ENCODE results near the gene POLR2M. TPM values are rescaled to one million over a fixed set of nuclear protein-coding genes. Genes with fewer than 3 reads are reported as not detected.

Gene POLR2M
- total RNA-seq, 2 donors from 2014 or later: 60.8 to 86.1 TPM

DNA sequence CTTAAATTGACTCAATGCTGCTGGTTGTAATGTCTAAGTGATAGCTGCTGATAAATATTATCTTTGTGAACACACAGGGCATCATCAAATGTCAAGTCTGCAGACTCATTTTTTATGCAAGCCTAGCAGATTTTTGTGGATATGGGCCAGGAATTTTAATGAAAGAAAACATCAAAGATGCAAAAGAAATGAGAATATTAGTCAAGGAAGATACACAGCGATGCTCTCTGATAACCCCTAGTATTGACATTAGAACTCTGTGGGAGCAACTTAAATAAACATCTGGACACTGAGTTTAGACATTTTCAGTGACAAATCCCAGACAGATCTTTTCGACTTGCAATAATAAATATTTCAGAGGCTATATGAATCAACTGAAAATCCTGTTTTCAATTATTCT, 28.3 kb downstream of the POLR2M start:
- no peak overlapping the region for H3K27ac Mint-ChIP-seq
- no peak for DNase-seq
- no peaks in the 10 kb centered on the region for H3K27me3 Mint-ChIP-seq
- H3K4me3 Mint-ChIP-seq: no peak overlapping the region
- H3K4me1 Mint-ChIP-seq: peaks cover 6% of the 10 kb centered on the region
- H3K36me3 Mint-ChIP-seq (ENCODE audit: low read depth): peaks cover 4% of the 10 kb centered on the region
- ATAC-seq: no peak
- H3K9me3 ChIP-seq (ENCODE audit: control insufficient read depth, low read length, poor library complexity, severe bottlenecking): no peaks in the 10 kb centered on the region

DNA sequence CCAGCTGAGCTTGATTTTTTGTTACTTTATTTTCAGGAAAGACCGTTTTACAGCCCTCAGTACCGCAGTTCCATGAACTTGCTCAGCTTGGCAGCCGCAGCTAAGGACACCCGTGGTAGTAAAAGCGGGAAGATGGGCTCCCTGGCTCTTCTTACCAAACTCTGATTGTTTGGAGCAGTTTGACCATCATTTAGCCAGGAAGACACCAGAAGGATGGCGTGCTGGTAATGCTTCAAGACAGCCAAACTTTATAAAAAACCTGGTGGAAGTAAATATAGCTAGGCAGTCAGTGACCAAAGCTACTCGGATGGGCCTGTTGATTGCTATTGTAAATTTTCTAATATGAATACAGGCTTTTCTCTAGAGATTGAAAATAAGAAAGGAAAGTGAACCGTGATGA, 28.9 kb downstream of the POLR2M start:
- H3K27me3 Mint-ChIP-seq: no peaks in the 10 kb centered on the region
- DNase-seq (no peak), ATAC-seq (no peak)
- no peak overlapping the region for H3K4me3 Mint-ChIP-seq
- peaks cover 6% of the 10 kb centered on the region for H3K4me1 Mint-ChIP-seq
- H3K36me3 Mint-ChIP-seq (ENCODE audit: low read depth): peaks cover 4% of the 10 kb centered on the region
- H3K27ac Mint-ChIP-seq: no peak overlapping the region
- H3K9me3 ChIP-seq (ENCODE audit: control insufficient read depth, low read length, poor library complexity, severe bottlenecking): no peaks in the 10 kb centered on the region

DNA sequence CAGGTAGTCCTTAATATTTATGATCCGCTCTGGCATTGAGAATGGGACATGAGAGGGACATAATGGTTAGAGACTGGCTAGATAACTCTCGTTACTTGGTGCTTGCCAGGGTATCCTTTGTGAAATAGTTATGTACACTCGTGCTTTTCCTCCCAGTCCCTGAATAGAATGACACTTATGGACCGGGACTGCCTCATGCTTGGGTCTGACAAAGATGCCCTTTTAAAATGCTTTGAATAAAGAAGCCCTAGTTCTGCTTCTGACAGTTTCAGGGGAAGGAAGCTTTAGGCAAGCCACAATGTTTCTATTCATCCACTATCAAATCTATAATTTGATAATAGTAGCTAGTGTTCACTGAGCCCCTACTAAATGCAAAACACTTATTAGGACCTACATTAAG, 29.4 kb downstream of the POLR2M start:
- Mint-ChIP-seq H3K27ac (no peak overlapping the region), H3K27me3 (no peaks in the 10 kb centered on the region), H3K4me1 (peaks cover 6% of the 10 kb centered on the region), H3K4me3 (no peak overlapping the region), H3K36me3 (ENCODE audit: low read depth) (peaks cover 4% of the 10 kb centered on the region)
- ATAC-seq (no peak), DNase-seq (no peak)
- H3K9me3 ChIP-seq (ENCODE audit: control insufficient read depth, low read length, poor library complexity, severe bottlenecking): no peaks in the 10 kb centered on the region

DNA sequence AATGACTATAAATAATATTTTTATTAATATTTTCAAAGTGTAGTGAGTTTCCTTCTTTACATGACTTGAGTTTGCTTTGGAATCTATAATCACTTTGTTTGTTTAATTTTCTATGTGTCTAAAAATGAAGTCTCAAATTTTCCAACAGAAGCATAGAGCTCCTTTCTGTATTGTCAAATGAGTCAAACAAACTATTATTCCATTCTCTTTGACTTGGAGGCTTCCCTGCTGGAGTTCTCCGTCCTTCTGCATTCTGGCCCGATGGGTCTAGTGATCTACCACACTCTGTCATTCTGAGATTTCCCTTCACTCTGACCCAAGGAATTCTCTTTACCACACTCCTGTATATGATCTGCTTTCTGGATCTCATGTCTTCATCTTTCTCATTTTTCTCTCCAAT, 30.1 kb downstream of the POLR2M start:
- H3K4me1 Mint-ChIP-seq: peaks cover 6% of the 10 kb centered on the region
- H3K4me3 Mint-ChIP-seq: no peak overlapping the region

DNA sequence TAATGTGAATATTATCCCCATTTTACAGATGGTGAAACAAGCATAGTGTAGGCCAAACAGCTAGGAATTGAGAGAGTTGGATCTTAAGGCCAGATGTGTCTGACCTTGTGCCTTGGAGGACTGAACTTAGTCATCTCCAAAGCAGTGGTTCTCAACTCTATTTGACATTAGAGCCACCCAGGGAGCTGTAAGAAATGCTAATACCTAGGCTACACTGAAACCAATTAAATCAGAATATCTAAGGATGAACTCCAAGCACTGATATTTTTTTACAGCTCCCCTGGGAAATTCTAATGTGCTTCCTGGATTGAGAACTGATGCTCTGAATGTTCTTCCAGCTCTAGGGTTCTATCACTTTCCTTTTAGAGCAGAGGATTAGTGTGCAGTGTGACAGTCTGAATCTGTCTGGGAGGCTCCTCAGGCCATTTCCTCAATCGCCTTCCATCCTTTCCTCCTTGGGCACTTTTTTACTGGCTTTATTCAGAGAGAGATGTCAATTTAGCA, 32.3 kb downstream of the POLR2M start:
- no peak for DNase-seq
- peaks cover 2% of the 10 kb centered on the region for H3K4me1 Mint-ChIP-seq
- ATAC-seq: no peak
- peaks cover 4% of the 10 kb centered on the region for H3K36me3 Mint-ChIP-seq (ENCODE audit: low read depth)
- H3K27ac Mint-ChIP-seq: no peak overlapping the region
- no peaks in the 10 kb centered on the region for H3K9me3 ChIP-seq (ENCODE audit: control insufficient read depth, low read length, poor library complexity, severe bottlenecking)
- no peak overlapping the region for H3K4me3 Mint-ChIP-seq
- no peaks in the 10 kb centered on the region for H3K27me3 Mint-ChIP-seq

More for the DNA sequence above, 30.1 kb downstream of the POLR2M start:
- Mint-ChIP-seq H3K36me3 (ENCODE audit: low read depth) (peaks cover 4% of the 10 kb centered on the region), H3K27ac (no peak overlapping the region), H3K27me3 (no peaks in the 10 kb centered on the region)
- DNase-seq (no peak), ATAC-seq (no peak)
- H3K9me3 ChIP-seq (ENCODE audit: control insufficient read depth, low read length, poor library complexity, severe bottlenecking): no peaks in the 10 kb centered on the region

DNA sequence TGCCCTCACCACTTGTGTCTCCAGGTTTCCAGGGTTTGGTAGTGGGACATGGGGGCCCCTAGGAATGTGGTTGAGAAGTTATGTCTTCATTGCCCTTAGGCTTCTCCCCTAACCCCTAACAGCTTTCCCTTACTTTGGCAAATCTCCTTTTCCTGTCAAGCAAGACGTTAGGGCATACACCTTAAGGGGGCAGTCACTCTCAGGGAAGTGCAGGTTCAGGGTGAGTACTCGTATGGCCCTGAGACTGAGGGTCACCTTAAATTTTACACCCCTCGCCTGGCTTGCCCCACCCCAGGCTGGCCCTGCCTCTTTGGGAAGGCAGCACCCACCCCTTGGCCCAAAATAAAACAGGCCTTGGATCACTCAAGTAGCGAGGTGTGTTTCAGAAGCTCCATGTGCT, 33.5 kb downstream of the POLR2M start:
- ATAC-seq (no peak), DNase-seq (no peak)
- Mint-ChIP-seq H3K4me1 (peaks cover 2% of the 10 kb centered on the region), H3K4me3 (no peak overlapping the region), H3K27ac (no peak overlapping the region), H3K36me3 (ENCODE audit: low read depth) (peaks cover 4% of the 10 kb centered on the region), H3K27me3 (no peaks in the 10 kb centered on the region)
- no peaks in the 10 kb centered on the region for H3K9me3 ChIP-seq (ENCODE audit: control insufficient read depth, low read length, poor library complexity, severe bottlenecking)

DNA sequence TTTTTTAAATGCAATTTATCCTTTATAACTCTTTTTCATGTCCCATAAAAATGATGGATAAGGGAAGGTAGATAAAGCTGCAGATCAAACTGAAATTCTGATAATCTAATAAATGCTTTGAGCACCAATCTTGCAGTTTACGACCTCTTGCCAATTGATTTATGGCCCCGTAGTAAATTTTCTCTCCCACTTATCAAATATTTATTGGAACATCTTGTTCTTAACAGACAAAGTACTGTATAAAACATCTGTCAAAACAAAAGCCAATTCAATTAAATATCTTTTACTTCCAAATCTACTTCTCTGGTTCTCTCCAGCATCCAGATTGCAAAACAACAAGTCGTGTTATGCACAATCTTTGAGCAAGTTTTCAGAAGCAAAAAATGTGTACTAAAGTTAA, 34.6 kb downstream of the POLR2M start:
- Mint-ChIP-seq H3K27me3 (no peaks in the 10 kb centered on the region), H3K4me1 (peaks cover 2% of the 10 kb centered on the region), H3K27ac (no peak overlapping the region), H3K36me3 (ENCODE audit: low read depth) (peaks cover 4% of the 10 kb centered on the region), H3K4me3 (no peak overlapping the region)
- H3K9me3 ChIP-seq (ENCODE audit: control insufficient read depth, low read length, poor library complexity, severe bottlenecking): no peaks in the 10 kb centered on the region
- no peak for DNase-seq
- no peak for ATAC-seq

DNA sequence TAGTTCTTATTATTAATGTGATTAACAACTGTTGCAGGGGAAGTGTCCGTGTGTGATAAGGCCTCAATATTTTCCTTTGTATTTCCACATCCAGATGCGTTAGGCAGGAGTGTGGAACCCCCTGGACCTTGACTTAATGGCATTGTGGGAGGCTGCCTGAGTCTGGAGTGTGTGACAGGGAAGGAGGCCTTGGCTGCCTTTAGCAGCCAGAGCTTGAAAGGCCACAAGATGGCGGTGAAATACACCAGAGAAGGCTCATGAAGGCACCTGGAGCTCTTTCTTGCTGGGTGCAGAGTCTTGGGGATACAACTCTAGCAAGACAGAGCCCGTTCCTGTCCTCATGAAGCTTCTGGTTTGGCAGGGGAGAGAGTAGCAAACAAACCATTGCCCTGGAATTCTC, 36.9 kb downstream of the POLR2M start:
- no peaks in the 10 kb centered on the region for H3K9me3 ChIP-seq (ENCODE audit: control insufficient read depth, low read length, poor library complexity, severe bottlenecking)
- ATAC-seq (no peak), DNase-seq (no peak)
- Mint-ChIP-seq H3K27ac (no peak overlapping the region), H3K36me3 (ENCODE audit: low read depth) (no peaks in the 10 kb centered on the region), H3K27me3 (peaks cover 5% of the 10 kb centered on the region), H3K4me3 (no peak overlapping the region), H3K4me1 (no peaks in the 10 kb centered on the region)

DNA sequence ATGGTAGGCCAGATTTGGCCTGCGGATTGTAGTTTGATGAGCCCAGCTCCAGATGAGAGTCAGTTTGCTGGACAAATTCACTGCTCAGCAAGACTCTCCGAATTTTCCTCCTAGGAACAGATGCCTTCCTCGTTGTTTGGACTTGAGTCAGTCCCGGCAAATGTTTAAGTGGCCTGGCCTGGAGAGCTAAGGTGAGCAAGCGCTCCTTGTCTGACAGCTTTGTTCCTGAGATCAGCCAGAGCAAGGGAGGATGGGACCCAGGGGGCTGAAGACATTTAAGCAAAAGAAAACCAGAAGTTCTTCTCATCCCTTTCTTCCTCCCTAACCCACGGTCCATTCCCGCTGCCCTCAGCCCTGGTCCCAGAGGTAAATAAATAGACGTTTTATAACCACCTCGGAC, 40.3 kb downstream of the POLR2M start:
- Mint-ChIP-seq H3K27ac (no peak overlapping the region), H3K4me1 (no peaks in the 10 kb centered on the region), H3K27me3 (peaks cover 5% of the 10 kb centered on the region), H3K36me3 (ENCODE audit: low read depth) (no peaks in the 10 kb centered on the region), H3K4me3 (peak overlapping the region; percentile 36)
- DNase-seq (no peak), ATAC-seq (no peak)
- no peaks in the 10 kb centered on the region for H3K9me3 ChIP-seq (ENCODE audit: control insufficient read depth, low read length, poor library complexity, severe bottlenecking)

DNA sequence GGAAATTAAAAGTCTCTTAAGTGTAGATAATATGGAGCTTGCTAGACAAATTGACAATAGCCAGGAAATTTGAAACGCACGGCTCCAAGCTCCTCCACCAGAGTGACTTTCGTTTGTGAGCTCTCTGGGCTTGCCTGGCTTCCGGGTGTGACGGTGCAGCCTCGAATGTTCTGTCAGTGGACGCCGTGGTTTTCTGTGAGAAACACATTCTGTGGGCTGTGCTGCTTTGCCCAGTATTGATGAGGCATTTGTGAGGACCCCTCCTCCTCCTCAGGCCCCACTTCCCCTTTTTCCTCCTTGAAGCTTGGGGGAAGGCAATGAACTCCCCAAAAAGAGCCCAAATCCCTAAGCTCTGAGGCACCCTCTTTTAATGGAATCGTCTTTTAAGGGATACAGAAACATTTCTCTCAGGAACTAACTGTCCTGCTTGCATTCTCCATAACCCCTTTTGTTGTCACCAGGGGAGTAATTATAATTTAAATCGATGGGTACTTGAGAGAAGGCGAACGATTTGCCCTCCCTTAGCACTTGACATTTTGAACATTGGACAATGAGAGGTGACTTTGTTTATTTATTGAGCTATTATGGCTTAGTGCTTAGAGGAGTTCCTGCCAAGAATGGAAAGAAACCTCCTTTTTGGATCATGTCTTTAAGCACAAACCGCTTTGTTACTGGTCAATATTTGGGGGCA, 40.8 kb downstream of the POLR2M start:
- H3K9me3 ChIP-seq (ENCODE audit: control insufficient read depth, low read length, poor library complexity, severe bottlenecking): no peaks in the 10 kb centered on the region
- DNase-seq (no peak), ATAC-seq (no peak)
- peaks cover 5% of the 10 kb centered on the region for H3K27me3 Mint-ChIP-seq
- H3K4me3 Mint-ChIP-seq: peak overlapping the region; percentile 36
- H3K4me1 Mint-ChIP-seq: no peaks in the 10 kb centered on the region
- H3K27ac Mint-ChIP-seq: no peak overlapping the region
- no peaks in the 10 kb centered on the region for H3K36me3 Mint-ChIP-seq (ENCODE audit: low read depth)

DNA sequence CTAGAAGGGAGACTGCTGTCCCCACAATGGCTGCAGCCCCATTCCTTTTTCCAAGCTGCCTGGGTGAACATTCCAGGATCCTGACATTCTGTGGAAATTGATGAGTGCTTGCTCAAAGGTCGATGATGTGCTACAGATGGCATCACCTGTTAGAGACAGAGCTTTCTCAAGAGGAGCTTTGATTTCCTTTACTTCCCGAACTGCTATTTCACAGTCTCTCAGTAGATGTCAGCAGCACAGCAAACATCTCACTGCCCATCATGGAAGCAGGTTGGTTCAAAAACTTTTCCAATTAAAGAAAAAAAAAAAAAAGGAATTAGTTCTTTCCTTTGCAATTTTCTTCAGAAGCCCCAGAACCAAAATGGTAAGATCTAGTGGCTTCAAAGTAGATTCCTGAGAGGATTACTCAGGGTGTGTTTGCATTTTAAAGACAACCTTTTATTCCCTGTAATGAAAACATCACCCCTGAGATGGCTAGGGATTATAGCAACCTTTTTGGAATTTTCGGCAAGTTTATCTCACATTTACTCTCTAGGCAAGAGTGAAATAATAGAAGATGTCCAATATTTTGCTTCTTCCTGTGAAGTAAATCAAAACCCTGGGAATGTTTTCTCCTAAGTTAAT, 44.8 kb downstream of the POLR2M start:
- Mint-ChIP-seq H3K27me3 (peaks cover 5% of the 10 kb centered on the region), H3K27ac (no peak overlapping the region), H3K36me3 (ENCODE audit: low read depth) (no peaks in the 10 kb centered on the region), H3K4me3 (no peak overlapping the region), H3K4me1 (no peaks in the 10 kb centered on the region)
- DNase-seq (no peak), ATAC-seq (no peak)
- H3K9me3 ChIP-seq (ENCODE audit: control insufficient read depth, low read length, poor library complexity, severe bottlenecking): no peaks in the 10 kb centered on the region

DNA sequence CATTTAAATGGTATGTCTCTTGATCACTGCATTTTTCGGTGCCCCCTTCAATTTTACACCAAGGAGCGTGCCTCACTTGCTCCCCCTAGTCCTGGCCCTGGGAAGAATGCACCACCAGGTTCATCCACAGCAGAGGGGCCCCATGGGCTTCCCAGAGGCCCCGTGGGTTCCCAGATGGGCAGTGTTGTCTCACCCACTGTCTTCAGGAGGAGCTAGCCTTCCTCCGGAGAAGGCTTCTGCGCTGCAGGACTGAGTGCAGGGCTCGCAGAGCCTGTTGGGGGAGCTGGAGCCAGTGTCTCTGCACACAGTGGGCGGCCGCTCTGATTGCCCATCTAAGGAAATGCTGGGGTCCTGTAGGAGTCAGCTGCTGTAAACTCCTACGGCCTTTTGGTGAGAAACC, 45.9 kb downstream of the POLR2M start:
- DNase-seq (no peak), ATAC-seq (no peak)
- no peak overlapping the region for H3K27ac Mint-ChIP-seq
- no peaks in the 10 kb centered on the region for H3K9me3 ChIP-seq (ENCODE audit: control insufficient read depth, low read length, poor library complexity, severe bottlenecking)
- no peaks in the 10 kb centered on the region for H3K4me1 Mint-ChIP-seq
- H3K36me3 Mint-ChIP-seq (ENCODE audit: low read depth): no peaks in the 10 kb centered on the region
- peaks cover under 1% of the 10 kb centered on the region for H3K27me3 Mint-ChIP-seq
- no peak overlapping the region for H3K4me3 Mint-ChIP-seq

DNA sequence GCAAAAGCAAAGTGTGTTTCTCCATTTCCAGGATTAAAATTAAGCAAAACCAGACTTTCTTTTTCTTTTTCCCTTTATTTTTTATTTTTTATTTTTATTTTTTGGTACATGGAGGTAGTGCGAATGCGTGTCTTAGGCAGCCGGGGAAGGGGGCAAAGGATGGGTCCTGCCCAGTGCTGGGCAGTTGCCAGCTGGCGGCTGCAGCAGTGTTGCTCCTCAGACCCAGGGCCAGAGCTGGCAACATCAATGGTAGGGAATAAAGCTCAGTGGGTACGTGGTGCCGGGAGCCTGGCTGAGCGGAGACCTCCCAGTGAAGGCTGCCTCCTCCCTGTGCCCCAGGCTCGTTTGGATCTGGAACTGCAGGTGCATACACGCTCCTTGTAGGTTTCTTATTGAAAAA, 46.3 kb downstream of the POLR2M start:
- Mint-ChIP-seq H3K27ac (no peak overlapping the region), H3K4me3 (no peak overlapping the region), H3K4me1 (no peaks in the 10 kb centered on the region), H3K36me3 (ENCODE audit: low read depth) (no peaks in the 10 kb centered on the region), H3K27me3 (no peaks in the 10 kb centered on the region)
- no peak for ATAC-seq
- DNase-seq: no peak
- no peaks in the 10 kb centered on the region for H3K9me3 ChIP-seq (ENCODE audit: control insufficient read depth, low read length, poor library complexity, severe bottlenecking)

DNA sequence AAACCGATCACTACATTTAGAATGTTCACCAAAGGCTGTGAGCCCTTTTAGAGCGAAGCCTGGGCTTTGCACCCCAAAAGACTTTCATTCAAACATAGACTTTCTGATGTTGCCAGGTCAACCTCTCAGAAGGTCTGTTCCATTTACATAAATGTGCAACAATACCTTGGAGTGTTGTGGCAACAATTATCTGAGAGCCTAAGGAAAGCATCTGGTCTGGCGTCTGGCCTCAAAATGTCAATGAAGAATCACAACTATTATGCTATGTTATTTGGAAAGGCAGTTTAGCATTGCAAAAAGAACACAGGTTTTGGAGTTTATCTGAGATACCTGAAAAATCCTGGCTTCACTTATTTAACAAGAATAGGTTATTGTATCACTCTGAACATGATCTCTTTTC, 50.0 kb downstream of the POLR2M start:
- Mint-ChIP-seq H3K4me1 (no peaks in the 10 kb centered on the region), H3K27ac (no peak overlapping the region), H3K4me3 (no peak overlapping the region), H3K27me3 (no peaks in the 10 kb centered on the region), H3K36me3 (ENCODE audit: low read depth) (peaks cover 2% of the 10 kb centered on the region)
- ATAC-seq (no peak), DNase-seq (no peak)
- H3K9me3 ChIP-seq (ENCODE audit: control insufficient read depth, low read length, poor library complexity, severe bottlenecking): no peaks in the 10 kb centered on the region

All from T-helper 17 cell (primary cell).